H7 (cell line): ENCODE results near the gene CHAD. TPM values are rescaled to one million over a fixed set of nuclear protein-coding genes. Genes with fewer than 3 reads are reported as not detected.

Experiments used
- DNase-seq: peaks from one replicate; pipeline ENCODE4 v3.0.0; 2012
- H3K27me3 ChIP-seq: 2 replicates; pipeline ENCODE4 v1.6.0; 2011; ENCODE audit warnings: mild to moderate bottlenecking, low read length; ENCODE audit not compliant: control insufficient read depth, insufficient read depth
- H3K36me3 ChIP-seq: replicated peaks from 2 replicates; pipeline ENCODE4 v1.5.1; 2011; ENCODE audit warnings: low read length; ENCODE audit not compliant: control insufficient read depth, insufficient read depth
- H3K4me3 ChIP-seq: 2 replicates; pipeline ENCODE4 v1.5.1; 2011; ENCODE audit warnings: low read depth, mild to moderate bottlenecking, control low read depth, low read length, moderate library complexity; ENCODE audit not compliant: insufficient read depth
- total RNA-seq: library from RNA; depleted of rRNA; stranded (reverse); fragments of >200 nt; shearing (Covaris generic); gene quantifications from 2 replicates; pipeline ENCODE4 v1.2.3, GENCODE V29; 2014; rRNA removed

The CHAD gene
- total RNA-seq: not detected in 2 replicates

- peak within 1 kb of the TSS; percentile 23; the same call in 1 of the 2 replicates for H3K4me3 ChIP-seq
- no peaks in the 10 kb centered on the region for H3K36me3 ChIP-seq
- DNase-seq: peak; percentile 90
- H3K27me3 ChIP-seq: peaks cover 15% of the 10 kb centered on the region; the same call in 1 of the 2 replicates
Observed at GRCh38 chr17:50468304-50469207, at the start of gene CHAD. Gene CHAD, minus strand, starts transcription at chr17:50468880. Its CDS starts 67 bp downstream, at chr17:50468813.

GRCh38 chr17:50517504-50518383 lies 49.1 kb upstream of the CHAD start:
- Histone ChIP-seq H3K27me3 (no peaks in the 10 kb centered on the region), H3K36me3 (no peaks in the 10 kb centered on the region), H3K4me3 (no peak overlapping the region)
- DNase-seq: no peak

GRCh38 chr17:50517011-50517410 lies 48.3 kb upstream of the CHAD start:
- Histone ChIP-seq H3K4me3 (no peak overlapping the region), H3K27me3 (no peaks in the 10 kb centered on the region), H3K36me3 (no peaks in the 10 kb centered on the region)
- no peak for DNase-seq

GRCh38 chr17:50514936-50515702 lies 46.4 kb upstream of the CHAD start:
- no peak for DNase-seq
- no peaks in the 10 kb centered on the region for H3K27me3 ChIP-seq
- no peak overlapping the region for H3K4me3 ChIP-seq

GRCh38 chr17:50514388-50514787 lies 45.7 kb upstream of the CHAD start:
- Histone ChIP-seq H3K4me3 (no peak overlapping the region), H3K27me3 (no peaks in the 10 kb centered on the region), H3K36me3 (no peaks in the 10 kb centered on the region)
- DNase-seq: no peak

More at GRCh38 chr17:50514936-50515702, 46.4 kb upstream of the CHAD start:
- no peaks in the 10 kb centered on the region for H3K36me3 ChIP-seq

GRCh38 chr17:50513495-50513894 lies 44.8 kb upstream of the CHAD start:
- DNase-seq: no peak
- Histone ChIP-seq H3K36me3 (no peaks in the 10 kb centered on the region), H3K27me3 (peaks cover 5% of the 10 kb centered on the region; the same call in 1 of the 2 replicates), H3K4me3 (no peak overlapping the region)

GRCh38 chr17:50511058-50511457 lies 42.4 kb upstream of the CHAD start:
- Histone ChIP-seq H3K4me3 (no peak overlapping the region), H3K36me3 (no peaks in the 10 kb centered on the region), H3K27me3 (peaks cover 9% of the 10 kb centered on the region)
- DNase-seq: no peak

- Histone ChIP-seq H3K27me3 (peaks cover 9% of the 10 kb centered on the region), H3K4me3 (peak overlapping the region; percentile 65), H3K36me3 (no peaks in the 10 kb centered on the region)
- no peak for DNase-seq
Observed at GRCh38 chr17:50508573-50509460, 40.1 kb upstream of the CHAD start.

GRCh38 chr17:50507871-50508572 lies 39.3 kb upstream of the CHAD start, which contains the start of gene MYCBPAP:
Gene MYCBPAP, plus strand, starts transcription at chr17:50508439. Its CDS starts 236 bp downstream, at chr17:50508675.
- DNase-seq: peak; percentile 96
- Histone ChIP-seq H3K4me3 (peak within 1 kb of the TSS; percentile 65), H3K27me3 (peaks cover 9% of the 10 kb centered on the region), H3K36me3 (no peaks in the 10 kb centered on the region)

GRCh38 chr17:50506298-50506697 lies 37.6 kb upstream of the CHAD start:
- Histone ChIP-seq H3K4me3 (no peak overlapping the region), H3K36me3 (no peaks in the 10 kb centered on the region), H3K27me3 (peaks cover 9% of the 10 kb centered on the region)
- DNase-seq: no peak

GRCh38 chr17:50505591-50506130 lies 37.0 kb upstream of the CHAD start:
- H3K27me3 ChIP-seq: peaks cover 9% of the 10 kb centered on the region
- no peak for DNase-seq
- no peak overlapping the region for H3K4me3 ChIP-seq
- H3K36me3 ChIP-seq: no peaks in the 10 kb centered on the region

- no peak for DNase-seq
- H3K4me3 ChIP-seq: no peak overlapping the region
- H3K27me3 ChIP-seq: peaks cover under 1% of the 10 kb centered on the region
- H3K36me3 ChIP-seq: no peaks in the 10 kb centered on the region
Observed at GRCh38 chr17:50502301-50502990, 33.8 kb upstream of the CHAD start.
